D721Med (cell line): ENCODE results near the gene RIMS1.

Experiments used
- DNase-seq: peaks from one replicate; pipeline ENCODE4 v3.0.0; 2011; ENCODE audit warnings: low spot score; ENCODE audit not compliant: insufficient read length
- FAIRE-seq: peaks from 2 replicates; lab custom pipeline; 2011; peaks lifted over from hg19 to GRCh38; lab: Jason Lieb, UNC
- TF ChIP-seq, protein P1 (sequence below): IDR thresholded peaks from 2 replicates; pipeline ENCODE4 v1.5.1; 2012; ENCODE audit warnings: mild to moderate bottlenecking, control low read depth; ENCODE audit not compliant: insufficient read depth; ENCODE audit errors: missing control alignments

Gene RIMS1

DNA sequence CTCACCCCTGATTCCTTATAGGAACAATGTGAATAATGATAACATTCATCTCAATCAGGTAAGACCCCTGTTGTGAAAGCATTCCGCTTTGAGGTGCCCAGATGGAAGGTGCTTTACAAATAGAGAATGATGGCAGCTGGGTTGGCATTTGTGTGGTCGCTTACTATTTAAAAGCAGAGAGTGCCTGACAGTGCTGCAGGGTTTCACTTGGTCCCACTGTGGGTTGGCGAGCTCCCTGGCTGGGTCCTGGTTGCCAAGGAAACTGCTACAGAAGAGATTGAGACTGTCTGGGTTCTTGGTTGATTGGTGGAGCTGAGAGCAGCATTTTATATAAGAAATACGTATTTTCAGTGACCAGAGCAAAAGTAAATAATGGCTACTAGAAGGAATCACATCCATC lies 528.3 kb downstream of the RIMS1 start:
- DNase-seq, result no peak
- no peak for FAIRE-seq
- TF ChIP-seq, protein P1, sequence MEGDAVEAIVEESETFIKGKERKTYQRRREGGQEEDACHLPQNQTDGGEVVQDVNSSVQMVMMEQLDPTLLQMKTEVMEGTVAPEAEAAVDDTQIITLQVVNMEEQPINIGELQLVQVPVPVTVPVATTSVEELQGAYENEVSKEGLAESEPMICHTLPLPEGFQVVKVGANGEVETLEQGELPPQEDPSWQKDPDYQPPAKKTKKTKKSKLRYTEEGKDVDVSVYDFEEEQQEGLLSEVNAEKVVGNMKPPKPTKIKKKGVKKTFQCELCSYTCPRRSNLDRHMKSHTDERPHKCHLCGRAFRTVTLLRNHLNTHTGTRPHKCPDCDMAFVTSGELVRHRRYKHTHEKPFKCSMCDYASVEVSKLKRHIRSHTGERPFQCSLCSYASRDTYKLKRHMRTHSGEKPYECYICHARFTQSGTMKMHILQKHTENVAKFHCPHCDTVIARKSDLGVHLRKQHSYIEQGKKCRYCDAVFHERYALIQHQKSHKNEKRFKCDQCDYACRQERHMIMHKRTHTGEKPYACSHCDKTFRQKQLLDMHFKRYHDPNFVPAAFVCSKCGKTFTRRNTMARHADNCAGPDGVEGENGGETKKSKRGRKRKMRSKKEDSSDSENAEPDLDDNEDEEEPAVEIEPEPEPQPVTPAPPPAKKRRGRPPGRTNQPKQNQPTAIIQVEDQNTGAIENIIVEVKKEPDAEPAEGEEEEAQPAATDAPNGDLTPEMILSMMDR, result no peak

DNA sequence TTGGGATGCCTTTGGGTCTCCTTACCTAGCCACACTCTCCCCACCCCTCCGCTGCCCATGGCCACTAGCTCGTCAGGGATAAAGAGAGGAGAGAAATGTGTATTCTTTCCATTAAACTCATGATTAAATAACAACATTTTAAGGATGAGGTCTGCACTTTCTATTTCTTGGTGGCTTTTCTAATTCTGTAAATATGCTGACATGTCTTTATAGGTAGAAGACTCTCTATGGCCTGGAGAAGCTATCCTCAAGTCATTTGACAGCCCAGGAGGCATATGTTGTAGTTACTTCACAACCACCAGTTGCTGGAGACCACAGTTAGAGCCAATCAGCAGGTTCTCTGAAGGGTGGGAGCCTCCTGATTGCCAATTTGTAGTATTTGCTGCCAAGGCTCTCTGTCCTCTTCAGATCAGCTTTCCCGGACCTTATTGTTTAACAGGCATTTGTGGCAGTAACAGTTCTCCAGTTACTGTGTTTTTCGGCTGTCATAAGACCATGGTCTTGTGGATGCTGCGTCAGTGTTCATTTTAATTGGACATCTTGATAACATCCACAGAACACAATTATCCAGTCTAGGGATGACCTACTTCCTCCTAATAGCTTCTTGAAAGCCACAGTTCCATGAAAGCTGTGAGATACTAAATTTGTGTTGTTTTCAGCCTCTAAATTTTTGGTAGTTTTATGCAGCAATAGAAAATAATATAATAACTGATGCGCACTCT lies 530.6 kb downstream of the RIMS1 start:
- FAIRE-seq (peak; percentile 51), DNase-seq (no peak)
- TF ChIP-seq, protein P1, result no peak

DNA sequence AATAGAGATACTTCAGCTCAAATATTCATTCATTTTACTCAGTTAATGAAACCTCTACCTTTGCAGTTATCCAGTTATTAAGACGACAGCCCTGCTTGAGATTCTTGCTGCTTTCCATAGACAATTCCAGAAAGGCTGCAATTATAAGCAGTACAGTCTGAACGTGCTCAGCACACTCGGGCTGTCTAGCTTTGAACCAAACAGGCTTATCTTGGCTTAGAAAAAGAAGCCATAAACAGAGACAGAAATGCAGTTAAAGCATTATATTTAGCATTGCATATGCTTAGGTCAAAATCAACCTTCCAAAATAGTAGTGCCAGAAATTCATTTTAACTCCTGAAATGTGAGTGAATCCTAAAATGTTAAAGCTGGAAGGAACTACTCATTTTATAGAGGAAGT lies 531.4 kb downstream of the RIMS1 start:
- no peak for DNase-seq
- TF ChIP-seq, protein P1, result no peak
- no peak for FAIRE-seq

DNA sequence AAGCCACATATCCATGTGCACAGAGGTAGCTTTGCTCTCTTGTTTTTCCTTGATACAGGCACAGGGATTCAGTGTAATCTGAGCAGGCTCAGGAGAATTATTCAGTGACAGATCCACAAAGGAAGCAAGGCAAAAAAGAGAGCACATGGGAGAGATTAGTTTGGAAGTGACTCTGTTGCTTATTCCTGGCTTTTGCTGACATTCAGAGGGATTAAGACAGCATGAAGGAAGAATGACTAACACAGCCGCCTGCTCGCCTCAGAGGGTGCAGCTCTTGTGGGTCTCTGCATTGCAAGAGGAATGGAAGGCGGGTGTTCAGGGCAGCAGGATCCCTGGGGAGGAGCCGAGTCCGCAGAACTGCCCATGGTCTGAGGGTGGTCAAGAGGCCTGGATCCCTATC lies 532.1 kb downstream of the RIMS1 start:
- TF ChIP-seq, protein P1, result no peak
- DNase-seq (no peak), FAIRE-seq (peak; percentile 96)

DNA sequence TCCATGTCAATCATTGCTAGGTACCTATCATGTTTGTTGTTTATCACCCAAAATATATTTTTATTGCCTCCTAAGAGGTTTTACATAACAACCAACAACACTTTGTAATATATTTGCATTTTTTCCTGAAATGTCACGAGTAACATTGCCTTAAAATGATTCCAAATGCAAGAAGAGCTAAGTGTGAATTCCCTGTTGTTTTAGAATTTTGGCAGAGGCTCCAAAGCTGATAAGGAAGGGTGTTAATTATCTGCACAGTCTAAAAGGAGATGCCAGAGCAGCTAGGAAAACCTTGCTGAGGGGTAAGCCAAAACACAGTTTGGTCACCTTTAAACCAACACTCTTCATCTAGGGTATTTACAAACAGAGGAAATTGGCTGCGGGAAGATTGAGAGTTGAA lies 533.6 kb downstream of the RIMS1 start:
- TF ChIP-seq, protein P1, result no peak
- no peak for DNase-seq
- FAIRE-seq, result no peak

DNA sequence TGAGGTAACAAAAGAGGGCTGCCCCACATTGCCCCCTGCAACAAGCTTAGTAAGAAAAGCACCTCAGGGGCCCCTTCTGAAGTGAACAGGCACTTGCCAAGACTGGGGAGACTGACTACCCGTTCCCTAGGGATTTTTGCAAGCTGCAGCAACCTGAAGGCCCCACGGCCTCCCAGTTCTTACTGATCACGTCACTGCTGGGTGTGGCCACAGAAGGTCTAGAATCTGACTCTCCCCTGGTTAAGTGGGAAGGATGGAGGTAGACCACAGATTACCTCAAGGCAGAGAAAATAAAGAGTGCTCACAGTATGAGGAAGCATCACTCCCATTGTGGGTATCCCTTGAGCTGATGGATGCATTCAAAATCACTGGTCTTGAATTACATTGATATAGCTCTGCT lies 534.1 kb downstream of the RIMS1 start:
- FAIRE-seq, result peak; percentile 11
- no peak for DNase-seq
- TF ChIP-seq, protein P1, result no peak

DNA sequence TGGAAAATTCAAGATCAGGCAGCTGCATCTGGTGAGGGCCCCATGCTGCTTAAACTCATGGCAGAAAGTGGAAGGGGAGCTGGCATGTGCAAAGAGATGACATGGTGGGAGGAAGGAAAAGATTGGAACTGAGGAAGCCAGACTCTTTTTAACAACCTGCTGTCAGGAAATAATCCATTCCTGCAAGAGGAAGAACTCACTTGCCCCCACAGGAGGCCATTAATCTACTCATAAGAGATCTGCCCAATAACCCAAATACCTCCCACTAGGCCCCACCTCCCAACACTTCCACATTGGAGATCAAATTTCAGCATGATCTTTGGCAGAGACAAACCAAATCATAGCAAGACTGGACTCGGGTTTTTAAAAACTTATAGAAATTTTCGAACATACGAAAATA lies 535.0 kb downstream of the RIMS1 start:
- TF ChIP-seq, protein P1, result no peak
- FAIRE-seq (no peak), DNase-seq (no peak)
